ENCODE results near the gene TLE7.

TLE7 gene

GRCh38 chr16:71442051-71442440 is at the start of gene TLE7:
Gene TLE7 (minus strand): TSS chr16:71442054. CDS start chr16:71433324, 8,730 bp downstream.
- Histone ChIP-seq H3K9ac (no peak within 1 kb of the TSS), H3K4me2 (ENCODE audit: low read length) (no peak within 1 kb of the TSS), H2AFZ (no peak within 1 kb of the TSS), H3K36me3 (ENCODE audit: control insufficient read depth, insufficient read depth, low read length) (no peaks in the 10 kb centered on the region), H3K4me3 (ENCODE audit: low read depth, low read length) (no peak within 1 kb of the TSS), H3K27ac (no peak within 1 kb of the TSS), H3K4me1 (no peaks in the 10 kb centered on the region), H3K9me3 (ENCODE audit: control insufficient read depth, low read length) (no peaks in the 10 kb centered on the region), H3K79me2 (no peaks in the 10 kb centered on the region), H3K27me3 (ENCODE audit: control insufficient read depth, insufficient read depth, low read length) (no peaks in the 10 kb centered on the region)
- no peak for TF ChIP-seq CTCF (IDR thresholded peaks at IDR 0.05)

DNA sequence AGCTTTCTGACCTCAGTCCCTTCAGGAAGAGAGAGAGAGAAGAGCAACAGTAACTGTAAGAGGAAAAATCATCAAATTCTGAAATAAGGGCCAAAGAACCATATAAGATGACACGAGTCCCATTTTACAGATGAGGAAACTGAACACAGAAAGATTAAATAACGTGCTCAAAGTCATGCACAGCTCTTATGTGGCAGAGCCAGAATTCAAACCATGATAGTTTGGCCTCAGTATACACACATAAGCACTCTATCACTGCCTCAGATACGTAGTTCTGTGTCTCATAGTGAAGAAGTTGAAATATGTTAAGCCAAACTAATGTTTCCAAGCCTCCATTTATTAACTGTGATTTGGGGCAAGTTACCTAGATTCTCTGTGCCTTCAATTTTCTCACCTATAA is 49.2 kb upstream of the TLE7 start:
- no peaks in the 10 kb centered on the region for H3K36me3 ChIP-seq (ENCODE audit: control insufficient read depth, insufficient read depth, low read length)
- no peaks in the 10 kb centered on the region for H3K4me1 ChIP-seq
- no peaks in the 10 kb centered on the region for H3K79me2 ChIP-seq
- H3K9ac ChIP-seq: no peak overlapping the region
- no peak overlapping the region for H3K27ac ChIP-seq
- no peak overlapping the region for H3K4me3 ChIP-seq (ENCODE audit: low read depth, low read length)
- H3K9me3 ChIP-seq (ENCODE audit: control insufficient read depth, low read length): no peaks in the 10 kb centered on the region
- H2AFZ ChIP-seq: no peak overlapping the region
- TF ChIP-seq CTCF (IDR thresholded peaks at IDR 0.05): no peak
- no peak overlapping the region for H3K4me2 ChIP-seq (ENCODE audit: low read length)
- no peaks in the 10 kb centered on the region for H3K27me3 ChIP-seq (ENCODE audit: control insufficient read depth, insufficient read depth, low read length)

- no peak overlapping the region for H3K27ac ChIP-seq
- H3K79me2 ChIP-seq: no peaks in the 10 kb centered on the region
- no peaks in the 10 kb centered on the region for H3K27me3 ChIP-seq (ENCODE audit: control insufficient read depth, insufficient read depth, low read length)
- TF ChIP-seq CTCF (IDR thresholded peaks at IDR 0.05): no peak
- no peaks in the 10 kb centered on the region for H3K9me3 ChIP-seq (ENCODE audit: control insufficient read depth, low read length)
- H3K4me3 ChIP-seq (ENCODE audit: low read depth, low read length): no peak overlapping the region
- H3K36me3 ChIP-seq (ENCODE audit: control insufficient read depth, insufficient read depth, low read length): no peaks in the 10 kb centered on the region
- no peak overlapping the region for H2AFZ ChIP-seq
- H3K9ac ChIP-seq: no peak overlapping the region
- H3K4me2 ChIP-seq (ENCODE audit: low read length): no peak overlapping the region
- no peaks in the 10 kb centered on the region for H3K4me1 ChIP-seq
Measured at GRCh38 chr16:71490361-71490760, 48.5 kb upstream of the TLE7 start.

DNA sequence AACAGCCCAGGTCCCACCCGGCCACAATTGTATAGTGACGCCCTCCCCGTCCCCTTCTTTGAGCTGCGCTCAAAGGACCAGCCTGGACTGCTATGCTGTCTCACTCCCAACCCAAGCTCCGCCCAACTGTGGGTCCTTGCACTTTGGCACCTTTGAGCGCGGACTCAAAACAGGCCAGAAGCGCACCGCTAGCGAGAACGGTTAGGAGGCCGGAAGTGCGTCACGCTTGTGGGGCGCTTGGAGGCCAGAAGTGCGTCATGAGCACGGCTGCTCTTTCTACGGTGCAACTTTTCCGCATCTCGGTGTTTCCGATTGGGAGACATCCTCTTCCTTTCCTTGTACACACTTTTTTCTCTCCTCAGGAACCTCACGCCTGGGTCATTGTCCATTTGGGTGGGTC is 47.3 kb upstream of the TLE7 start, which contains the start of gene ZNF19:
ZNF19 (minus strand) TSS at position 203 of the 400 bp plus-strand sequence. CDS start 7,210 bp downstream, outside the sequence.
- Histone ChIP-seq H3K36me3 (ENCODE audit: control insufficient read depth, insufficient read depth, low read length) (no peaks in the 10 kb centered on the region), H3K27me3 (ENCODE audit: control insufficient read depth, insufficient read depth, low read length) (no peaks in the 10 kb centered on the region), H3K79me2 (no peaks in the 10 kb centered on the region), H2AFZ (no peak within 1 kb of the TSS), H3K4me1 (no peaks in the 10 kb centered on the region), H3K27ac (no peak within 1 kb of the TSS), H3K9ac (no peak within 1 kb of the TSS), H3K4me3 (ENCODE audit: low read depth, low read length) (no peak within 1 kb of the TSS), H3K9me3 (ENCODE audit: control insufficient read depth, low read length) (no peaks in the 10 kb centered on the region), H3K4me2 (ENCODE audit: low read length) (no peak within 1 kb of the TSS)
- no peak for TF ChIP-seq CTCF (IDR thresholded peaks at IDR 0.05)

All from parathyroid adenoma (tissue), 2 donors.